ENCODE results near the gene ST7.

- TF ChIP-seq, protein P1, sequence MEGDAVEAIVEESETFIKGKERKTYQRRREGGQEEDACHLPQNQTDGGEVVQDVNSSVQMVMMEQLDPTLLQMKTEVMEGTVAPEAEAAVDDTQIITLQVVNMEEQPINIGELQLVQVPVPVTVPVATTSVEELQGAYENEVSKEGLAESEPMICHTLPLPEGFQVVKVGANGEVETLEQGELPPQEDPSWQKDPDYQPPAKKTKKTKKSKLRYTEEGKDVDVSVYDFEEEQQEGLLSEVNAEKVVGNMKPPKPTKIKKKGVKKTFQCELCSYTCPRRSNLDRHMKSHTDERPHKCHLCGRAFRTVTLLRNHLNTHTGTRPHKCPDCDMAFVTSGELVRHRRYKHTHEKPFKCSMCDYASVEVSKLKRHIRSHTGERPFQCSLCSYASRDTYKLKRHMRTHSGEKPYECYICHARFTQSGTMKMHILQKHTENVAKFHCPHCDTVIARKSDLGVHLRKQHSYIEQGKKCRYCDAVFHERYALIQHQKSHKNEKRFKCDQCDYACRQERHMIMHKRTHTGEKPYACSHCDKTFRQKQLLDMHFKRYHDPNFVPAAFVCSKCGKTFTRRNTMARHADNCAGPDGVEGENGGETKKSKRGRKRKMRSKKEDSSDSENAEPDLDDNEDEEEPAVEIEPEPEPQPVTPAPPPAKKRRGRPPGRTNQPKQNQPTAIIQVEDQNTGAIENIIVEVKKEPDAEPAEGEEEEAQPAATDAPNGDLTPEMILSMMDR (optimal IDR thresholded peaks at IDR 0.05 in 1 of 3, IDR thresholded peaks at IDR 0.05 in 1 of 3, conservative IDR thresholded peaks at IDR 0.05 in 1 of 3; ENCODE audit: extremely low read depth in 1 of 3, insufficient read depth in 2 of 3, low read length in 3 of 3) = no peak
- no peak for TF ChIP-seq EZH2 (IDR thresholded peaks at IDR 0.05; ENCODE audit: low read length)
Measured at GRCh38 chr7:116998567-116999175, 45.4 kb downstream of the ST7 start.
